Heart left ventricle (tissue), 16 donors: ENCODE results near the gene SLC6A9. TPM values are rescaled to one million over a fixed set of nuclear protein-coding genes. Genes with fewer than 3 reads are reported as not detected.

Experiments used
- ATAC-seq, 4 donors: fragments of 200-7000 bp; cut with Tn5 transposase; one replicate each; pipeline ENCODE4 v1.9.1; 2020 to 2022; ENCODE audit warnings: moderate library complexity in 4 of 4, mild to moderate bottlenecking in 3 of 4, moderate number of reproducible peaks in 1 of 4
- DNase-seq, 5 donors: peaks; one replicate each; pipeline ENCODE4 v3.0.0-alpha.2; 2020
- H3K27ac ChIP-seq, 12 donors: fragments of 200-600 bp; sonication (generic) in 4 of 12; one replicate each; pipeline versions ENCODE4 v1.5.0 to v1.8.0; 2016 to 2022; ENCODE audit warnings: mild to moderate bottlenecking in 2 of 12
- H3K27me3 ChIP-seq, 9 donors: fragments of 200-600 bp; sonication (generic) in 2 of 9; one replicate each; pipeline versions ENCODE4 v1.5.1 to v1.8.0; 2016 to 2022; ENCODE audit warnings: mild to moderate bottlenecking in 3 of 9
- H3K36me3 ChIP-seq, 9 donors: fragments of 200-600 bp; sonication (generic) in 2 of 9; one replicate each; pipeline versions ENCODE4 v1.5.0 to v1.8.0; 2018 to 2022; ENCODE audit warnings: mild to moderate bottlenecking in 2 of 9
- H3K4me1 ChIP-seq, 12 donors: fragments of 200-600 bp; sonication (generic) in 4 of 12; one replicate each; pipeline versions ENCODE4 v1.5.0 to v1.8.0; 2016 to 2022; ENCODE audit warnings: mild to moderate bottlenecking in 3 of 12
- H3K4me3 ChIP-seq, 12 donors: fragments of 200-600 bp; sonication (generic) in 4 of 12; one replicate each; pipeline versions ENCODE4 v1.5.0 to v1.8.0; 2017 to 2022; ENCODE audit warnings: mild to moderate bottlenecking in 9 of 12, moderate library complexity in 4 of 12
- H3K9me3 ChIP-seq, 12 donors: fragments of 200-600 bp; sonication (generic) in 4 of 12; one replicate each; pipeline versions ENCODE4 v1.5.0 to v1.8.0; 2016 to 2022; ENCODE audit warnings: mild to moderate bottlenecking in 1 of 12
- CTCF ChIP-seq, 12 donors: fragments of 200-600 bp; sonication (generic) in 4 of 12; IDR thresholded peaks; one replicate each; pipeline versions ENCODE4 v1.5.0 to v1.8.0; 2018 to 2022; ENCODE audit warnings: antibody characterized with exemption in 12 of 12, mild to moderate bottlenecking in 5 of 12
- POLR2A ChIP-seq, 2 donors: fragments of 450-650 bp; IDR thresholded peaks; one replicate each; pipeline ENCODE4 v1.6.1; 2017; ENCODE audit warnings: antibody characterized with exemption in 2 of 2, mild to moderate bottlenecking in 2 of 2, moderate library complexity in 2 of 2
- WGBS, 4 donors: extraction: QIAGEN DNeasy Blood & Tissue Kit in 2 of 4; methylation state at CpG; one replicate each; pipeline versions ENCODE4 v1.1.5 to v1.1.7; 2013 to 2018; 5-methylcytosine and 5-hydroxymethylcytosine counted together
- intact Hi-C, 10 donors: fragments of 100-400 bp; cut with DNase I; formaldehyde crosslinking; loops; one replicate each; pipeline versions ENCODE4 v1.11.1 to v1.14.2; 2022
- polyA plus RNA-seq, 2 donors: library from polyadenylated mRNA; stranded (reverse); fragments of 200-250 nt; gene quantifications; one replicate each; pipeline ENCODE4 v1.2.3, GENCODE V29; 2013
- total RNA-seq, 9 donors: library from RNA; depleted of rRNA in 2 of 9; stranded (reverse); fragments of >200 nt in 2 of 9; fragmentation: NEBNext Ultra II Directional in 3 of 9; extraction: Animal tissue kit (Norgen Biotek cat#: 25700) in 3 of 9; gene quantifications; one replicate each; pipeline versions ENCODE4 v1.1.0 to v1.2.4, GENCODE V29; 2016 to 2023
- donor health status: ischemic (EF 13 %, LVEDD 7.1; RV severe dilation, severe dysfunction).
- donor health status: healthy with polysubstance abuse.
- donor health status: DM: no; HTN: yes; CAD: no.
- donor health status: DM: no; HTN: no; CAD: no.
- donor health status: ischemic (EF 25% LVEDD 6.9; RV normal size, moderate dysfunction).
- donor health status: ischemic (EF 25% LVEDD 5.7; RV mildly dilated, moderate dysfunction).
- donor health status: healthy.
- donor health status: DM: yes; HTN: yes; CAD: no.
- donor health status: ischemic (EF 35%, LVEDD 5.7; RV mildly dilated, moderate dysfunction).
- donor health status: nonischemic (EF 11% LVEDD 7.7; RV severe dilation, severe dysfunction).
- donor health status: DM: yes; HTN: yes; CAD: no.
- donor health status: PGD.
- donor health status: ischemic (EF 29% LVEDD 5.4; RV normal size, mild dysfunction).
- donor health status: nonischemic (EF 23%, LVEDD 6.1; RV moderate dilation, normal function).

SLC6A9 gene
- total and polyA plus RNA-seq, 11 donors = 0.61 to 2.4 (median 1.1) TPM

GRCh38 chr1:43999455-43999854 is 31.8 kb downstream of the SLC6A9 start:
- DNase-seq (no peak), ATAC-seq (no peak)
- Histone ChIP-seq H3K4me3 (no peak overlapping the region), H3K27me3 (no peaks in the 10 kb centered on the region), H3K9me3 (no peaks in the 10 kb centered on the region), H3K27ac (no peak overlapping the region), H3K36me3 (no peaks in the 10 kb centered on the region), H3K4me1 (peaks cover 0 to 11% (median 0%) of the 10 kb centered on the region in 12 donors)
- no peak for TF ChIP-seq POLR2A (IDR thresholded peaks at IDR 0.05)
- no peak for TF ChIP-seq CTCF (IDR thresholded peaks at IDR 0.05)
- intact Hi-C loops = no loop called here
- 71 to 83% (median 73%) methylated on average over 3 to 8 of the region's 8 CpGs for WGBS, 4 donors

- intact Hi-C loops = no loop called here
- WGBS, 4 donors = 65 to 86% (median 82%) methylated on average over 11 of the region's 11 CpGs
Observed at GRCh38 chr1:43998000-43998378, 33.3 kb downstream of the SLC6A9 start.

GRCh38 chr1:43997295-43997999 is 33.8 kb downstream of the SLC6A9 start:
- TF ChIP-seq CTCF (IDR thresholded peaks at IDR 0.05) = no peak
- TF ChIP-seq POLR2A (IDR thresholded peaks at IDR 0.05) = no peak
- Histone ChIP-seq H3K36me3 (no peaks in the 10 kb centered on the region), H3K4me3 (no peak overlapping the region), H3K27me3 (no peaks in the 10 kb centered on the region), H3K4me1 (peaks cover 0 to 11% (median 2%) of the 10 kb centered on the region in 12 donors), H3K27ac (no peak overlapping the region), H3K9me3 (no peaks in the 10 kb centered on the region)
- no peak for ATAC-seq
- no peak for DNase-seq
- 82 to 89% (median 84%) methylated on average over 18 to 22 of the region's 22 CpGs for WGBS, 4 donors
- intact Hi-C loops = no loop called here

More at GRCh38 chr1:43998000-43998378, 33.3 kb downstream of the SLC6A9 start:
- TF ChIP-seq CTCF (IDR thresholded peaks at IDR 0.05) = no peak
- no peak for TF ChIP-seq POLR2A (IDR thresholded peaks at IDR 0.05)
- H3K9me3 ChIP-seq = no peaks in the 10 kb centered on the region
- peaks cover 0 to 11% (median 0%) of the 10 kb centered on the region in 12 donors for H3K4me1 ChIP-seq
- H3K4me3 ChIP-seq = no peak overlapping the region
- no peak overlapping the region for H3K27ac ChIP-seq
- no peaks in the 10 kb centered on the region for H3K36me3 ChIP-seq
- H3K27me3 ChIP-seq = no peaks in the 10 kb centered on the region
- DNase-seq = no peak
- ATAC-seq = no peak

GRCh38 chr1:43996733-43997115 is 34.5 kb downstream of the SLC6A9 start:
- 71 to 87% (median 79%) methylated on average over 6 of the region's 6 CpGs for WGBS, 4 donors
- Histone ChIP-seq H3K27me3 (no peaks in the 10 kb centered on the region), H3K27ac (no peak overlapping the region), H3K36me3 (no peaks in the 10 kb centered on the region), H3K9me3 (no peaks in the 10 kb centered on the region), H3K4me1 (peaks cover 0 to 17% (median 6%) of the 10 kb centered on the region in 12 donors), H3K4me3 (no peak overlapping the region)
- TF ChIP-seq POLR2A (IDR thresholded peaks at IDR 0.05) (no peak), CTCF (IDR thresholded peaks at IDR 0.05) (no peak)
- ATAC-seq (no peak), DNase-seq (no peak)
- intact Hi-C loops = no loop called here
